K562 (cell line): Measurements from ENCODE around the gene BACE1-AS. TPM values are rescaled to one million over a fixed set of nuclear protein-coding genes. Genes with fewer than 3 reads are reported as not detected.

Experiments used
- ATF4 ChIP-seq: fragments of 450-650 bp; formaldehyde crosslinking; IDR thresholded peaks from 2 replicates; pipeline ENCODE4 v1.4.0; 2022; ENCODE audit warnings: mild to moderate bottlenecking, moderate library complexity
- PRDM10 ChIP-seq: fragments of 450-650 bp; IDR thresholded peaks from 2 replicates; pipeline ENCODE4 v1.6.1; 2018; ENCODE audit not compliant: partially characterized antibody
- U2AF2 ChIP-seq: fragments of 200-400 bp; formaldehyde crosslinking; optimal IDR thresholded peaks from 2 replicates; pipeline ENCODE3; 2017; ENCODE audit warnings: low read depth, mild to moderate bottlenecking, low read length
- polyA plus RNA-seq, 8 experiments: library from polyadenylated mRNA; depleted of rRNA in 4 of 8; stranded (reverse) in 5 of 8; unstranded in 3 of 8; fragments of >200 nt; fragmentation: Nextera tagmentation in 2 of 8; fragmentation: Illumina TruSeq in 1 of 8; extraction: Ambion mirVana in 2 of 8; extraction: Trizol in 1 of 8; gene quantifications; 2 replicates each; pipeline versions ENCODE4 v1.2.1 to v1.2.3, GENCODE V29; 2011 to 2014; ENCODE audit warnings: inconsistent platforms in 1 of 8, missing spikeins in 1 of 8
- total RNA-seq, 7 experiments: library from RNA; depleted of rRNA in 6 of 7; stranded (reverse); fragments of >200 nt in 6 of 7; fragmentation: Illumina TruSeq in 2 of 7; extraction: Trizol in 2 of 7; gene quantifications; 2 replicates each; pipeline versions ENCODE4 v1.2.1 to v1.2.3, GENCODE V29; 2011 to 2021; ENCODE audit warnings: low replicate concordance in 1 of 7
- TF ChIP-seq, protein P1 (sequence below): fragments of 250-450 bp; sonication (Bioruptor Pico); IDR thresholded peaks from 2 replicates; pipeline ENCODE4 v1.5.0; 2020; ENCODE audit warnings: mild to moderate bottlenecking
- TF ChIP-seq, protein P2 (sequence below): fragments of 200-600 bp; sonication (generic); IDR thresholded peaks from one replicate; pipeline ENCODE4 v1.6.1; 2012; ENCODE audit warnings: mild to moderate bottlenecking, low read depth, low read length, inconsistent platforms

Gene BACE1-AS
- total and polyA plus RNA-seq, 9 of the 15 experiments (the other 6 are each of a cell fraction or from before 2014, with no cell fraction given) = 2.2 to 8.2 (median 3.8) TPM

DNA sequence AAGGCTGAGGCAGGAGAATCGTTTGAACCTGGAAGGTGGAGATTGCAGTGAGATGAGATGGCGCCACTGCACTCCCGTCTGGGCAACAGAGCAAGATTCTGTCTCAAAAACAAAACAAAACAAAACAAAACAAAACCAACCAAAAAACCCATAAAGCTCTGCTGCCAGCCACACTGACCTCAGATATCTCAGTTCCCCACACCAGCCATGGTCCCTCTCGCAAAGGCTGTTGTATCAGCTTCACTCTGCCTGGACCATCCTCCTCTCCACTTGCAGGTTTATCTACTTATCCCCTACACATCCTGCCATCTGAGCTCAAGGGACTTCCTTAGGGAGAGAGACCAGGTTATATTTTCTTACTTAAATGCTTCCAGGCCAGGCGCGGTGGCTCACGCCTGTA is 11.1 kb downstream of the BACE1-AS start (continued):
- no peak for TF ChIP-seq PRDM10
- TF ChIP-seq, protein P1, sequence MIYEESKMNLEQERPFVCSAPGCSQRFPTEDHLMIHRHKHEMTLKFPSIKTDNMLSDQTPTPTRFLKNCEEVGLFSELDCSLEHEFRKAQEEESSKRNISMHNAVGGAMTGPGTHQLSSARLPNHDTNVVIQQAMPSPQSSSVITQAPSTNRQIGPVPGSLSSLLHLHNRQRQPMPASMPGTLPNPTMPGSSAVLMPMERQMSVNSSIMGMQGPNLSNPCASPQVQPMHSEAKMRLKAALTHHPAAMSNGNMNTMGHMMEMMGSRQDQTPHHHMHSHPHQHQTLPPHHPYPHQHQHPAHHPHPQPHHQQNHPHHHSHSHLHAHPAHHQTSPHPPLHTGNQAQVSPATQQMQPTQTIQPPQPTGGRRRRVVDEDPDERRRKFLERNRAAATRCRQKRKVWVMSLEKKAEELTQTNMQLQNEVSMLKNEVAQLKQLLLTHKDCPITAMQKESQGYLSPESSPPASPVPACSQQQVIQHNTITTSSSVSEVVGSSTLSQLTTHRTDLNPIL (CRISPR knock-in tag) = no peak
- no peak for TF ChIP-seq U2AF2
- TF ChIP-seq, protein P2, sequence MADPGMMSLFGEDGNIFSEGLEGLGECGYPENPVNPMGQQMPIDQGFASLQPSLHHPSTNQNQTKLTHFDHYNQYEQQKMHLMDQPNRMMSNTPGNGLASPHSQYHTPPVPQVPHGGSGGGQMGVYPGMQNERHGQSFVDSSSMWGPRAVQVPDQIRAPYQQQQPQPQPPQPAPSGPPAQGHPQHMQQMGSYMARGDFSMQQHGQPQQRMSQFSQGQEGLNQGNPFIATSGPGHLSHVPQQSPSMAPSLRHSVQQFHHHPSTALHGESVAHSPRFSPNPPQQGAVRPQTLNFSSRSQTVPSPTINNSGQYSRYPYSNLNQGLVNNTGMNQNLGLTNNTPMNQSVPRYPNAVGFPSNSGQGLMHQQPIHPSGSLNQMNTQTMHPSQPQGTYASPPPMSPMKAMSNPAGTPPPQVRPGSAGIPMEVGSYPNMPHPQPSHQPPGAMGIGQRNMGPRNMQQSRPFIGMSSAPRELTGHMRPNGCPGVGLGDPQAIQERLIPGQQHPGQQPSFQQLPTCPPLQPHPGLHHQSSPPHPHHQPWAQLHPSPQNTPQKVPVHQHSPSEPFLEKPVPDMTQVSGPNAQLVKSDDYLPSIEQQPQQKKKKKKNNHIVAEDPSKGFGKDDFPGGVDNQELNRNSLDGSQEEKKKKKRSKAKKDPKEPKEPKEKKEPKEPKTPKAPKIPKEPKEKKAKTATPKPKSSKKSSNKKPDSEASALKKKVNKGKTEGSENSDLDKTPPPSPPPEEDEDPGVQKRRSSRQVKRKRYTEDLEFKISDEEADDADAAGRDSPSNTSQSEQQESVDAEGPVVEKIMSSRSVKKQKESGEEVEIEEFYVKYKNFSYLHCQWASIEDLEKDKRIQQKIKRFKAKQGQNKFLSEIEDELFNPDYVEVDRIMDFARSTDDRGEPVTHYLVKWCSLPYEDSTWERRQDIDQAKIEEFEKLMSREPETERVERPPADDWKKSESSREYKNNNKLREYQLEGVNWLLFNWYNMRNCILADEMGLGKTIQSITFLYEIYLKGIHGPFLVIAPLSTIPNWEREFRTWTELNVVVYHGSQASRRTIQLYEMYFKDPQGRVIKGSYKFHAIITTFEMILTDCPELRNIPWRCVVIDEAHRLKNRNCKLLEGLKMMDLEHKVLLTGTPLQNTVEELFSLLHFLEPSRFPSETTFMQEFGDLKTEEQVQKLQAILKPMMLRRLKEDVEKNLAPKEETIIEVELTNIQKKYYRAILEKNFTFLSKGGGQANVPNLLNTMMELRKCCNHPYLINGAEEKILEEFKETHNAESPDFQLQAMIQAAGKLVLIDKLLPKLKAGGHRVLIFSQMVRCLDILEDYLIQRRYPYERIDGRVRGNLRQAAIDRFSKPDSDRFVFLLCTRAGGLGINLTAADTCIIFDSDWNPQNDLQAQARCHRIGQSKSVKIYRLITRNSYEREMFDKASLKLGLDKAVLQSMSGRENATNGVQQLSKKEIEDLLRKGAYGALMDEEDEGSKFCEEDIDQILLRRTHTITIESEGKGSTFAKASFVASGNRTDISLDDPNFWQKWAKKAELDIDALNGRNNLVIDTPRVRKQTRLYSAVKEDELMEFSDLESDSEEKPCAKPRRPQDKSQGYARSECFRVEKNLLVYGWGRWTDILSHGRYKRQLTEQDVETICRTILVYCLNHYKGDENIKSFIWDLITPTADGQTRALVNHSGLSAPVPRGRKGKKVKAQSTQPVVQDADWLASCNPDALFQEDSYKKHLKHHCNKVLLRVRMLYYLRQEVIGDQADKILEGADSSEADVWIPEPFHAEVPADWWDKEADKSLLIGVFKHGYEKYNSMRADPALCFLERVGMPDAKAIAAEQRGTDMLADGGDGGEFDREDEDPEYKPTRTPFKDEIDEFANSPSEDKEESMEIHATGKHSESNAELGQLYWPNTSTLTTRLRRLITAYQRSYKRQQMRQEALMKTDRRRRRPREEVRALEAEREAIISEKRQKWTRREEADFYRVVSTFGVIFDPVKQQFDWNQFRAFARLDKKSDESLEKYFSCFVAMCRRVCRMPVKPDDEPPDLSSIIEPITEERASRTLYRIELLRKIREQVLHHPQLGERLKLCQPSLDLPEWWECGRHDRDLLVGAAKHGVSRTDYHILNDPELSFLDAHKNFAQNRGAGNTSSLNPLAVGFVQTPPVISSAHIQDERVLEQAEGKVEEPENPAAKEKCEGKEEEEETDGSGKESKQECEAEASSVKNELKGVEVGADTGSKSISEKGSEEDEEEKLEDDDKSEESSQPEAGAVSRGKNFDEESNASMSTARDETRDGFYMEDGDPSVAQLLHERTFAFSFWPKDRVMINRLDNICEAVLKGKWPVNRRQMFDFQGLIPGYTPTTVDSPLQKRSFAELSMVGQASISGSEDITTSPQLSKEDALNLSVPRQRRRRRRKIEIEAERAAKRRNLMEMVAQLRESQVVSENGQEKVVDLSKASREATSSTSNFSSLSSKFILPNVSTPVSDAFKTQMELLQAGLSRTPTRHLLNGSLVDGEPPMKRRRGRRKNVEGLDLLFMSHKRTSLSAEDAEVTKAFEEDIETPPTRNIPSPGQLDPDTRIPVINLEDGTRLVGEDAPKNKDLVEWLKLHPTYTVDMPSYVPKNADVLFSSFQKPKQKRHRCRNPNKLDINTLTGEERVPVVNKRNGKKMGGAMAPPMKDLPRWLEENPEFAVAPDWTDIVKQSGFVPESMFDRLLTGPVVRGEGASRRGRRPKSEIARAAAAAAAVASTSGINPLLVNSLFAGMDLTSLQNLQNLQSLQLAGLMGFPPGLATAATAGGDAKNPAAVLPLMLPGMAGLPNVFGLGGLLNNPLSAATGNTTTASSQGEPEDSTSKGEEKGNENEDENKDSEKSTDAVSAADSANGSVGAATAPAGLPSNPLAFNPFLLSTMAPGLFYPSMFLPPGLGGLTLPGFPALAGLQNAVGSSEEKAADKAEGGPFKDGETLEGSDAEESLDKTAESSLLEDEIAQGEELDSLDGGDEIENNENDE = no peak
- TF ChIP-seq ATF4 = no peak
- TF ChIP-seq, all 486 proteins: peak for 0
